Ovary (tissue), 3 donors: ENCODE results near the gene MVP.

Source experiments
- CTCF ChIP-seq, 3 donors: fragments of 450-650 bp in 2 of 3; fragments of 200-600 bp in 1 of 3; IDR thresholded peaks; one replicate each; pipeline versions ENCODE4 v1.5.1 to v1.8.0; 2016 to 2022; ENCODE audit warnings: antibody characterized with exemption in 3 of 3, mild to moderate bottlenecking in 1 of 3
- EP300 ChIP-seq: sonication (generic); formaldehyde crosslinking; IDR thresholded peaks from one replicate; pipeline ENCODE4 v1.6.1; 2017; ENCODE audit warnings: antibody characterized with exemption
- POLR2A ChIP-seq: fragments of 450-650 bp; IDR thresholded peaks from one replicate; pipeline ENCODE4 v1.6.1; 2017; ENCODE audit warnings: antibody characterized with exemption, mild to moderate bottlenecking, moderate library complexity
- donor health status: DM: no; HTN: no; CAD: no.

DNA sequence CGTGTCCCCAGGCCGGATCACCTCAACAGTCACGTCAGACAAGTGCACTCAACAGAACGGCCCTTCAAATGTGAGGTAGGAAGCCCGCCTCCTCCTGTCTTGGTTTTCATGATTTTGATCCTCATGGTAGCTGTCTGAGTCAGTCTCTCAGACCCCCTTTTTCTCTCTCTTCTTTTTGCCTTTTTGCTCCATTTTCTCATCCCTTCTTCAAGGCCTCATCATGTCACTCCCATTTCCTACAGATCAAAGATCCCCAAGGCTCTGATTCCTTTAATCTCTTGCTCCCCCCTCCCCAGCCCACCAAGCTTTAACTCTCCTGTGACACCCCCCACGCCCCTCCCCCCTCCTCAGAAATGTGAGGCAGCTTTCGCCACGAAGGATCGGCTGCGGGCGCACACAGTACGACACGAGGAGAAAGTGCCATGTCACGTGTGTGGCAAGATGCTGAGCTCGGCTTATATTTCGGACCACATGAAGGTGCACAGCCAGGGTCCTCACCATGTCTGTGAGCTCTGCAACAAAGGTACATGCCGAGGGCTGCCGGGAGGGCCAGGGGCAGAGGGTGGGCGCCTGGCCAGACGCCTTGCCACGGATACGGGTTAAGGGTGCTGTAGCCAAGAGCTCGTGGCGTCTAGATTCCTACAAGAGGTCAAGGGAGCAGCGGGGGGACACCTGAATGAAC lies 11.9 kb upstream of the MVP start:
- TF ChIP-seq CTCF (IDR thresholded peaks at IDR 0.05): no peak
- no peak for TF ChIP-seq POLR2A
- TF ChIP-seq EP300: no peak
